GM21515 (cell line): ENCODE data around the gene EPS8L1.

Experiments
- ATAC-seq: cut with Tn5 transposase; IDR thresholded peaks from one replicate; pipeline ENCODE4 v1.9.1; 2021; ENCODE audit not compliant: unreplicated experiment

Gene EPS8L1

DNA sequence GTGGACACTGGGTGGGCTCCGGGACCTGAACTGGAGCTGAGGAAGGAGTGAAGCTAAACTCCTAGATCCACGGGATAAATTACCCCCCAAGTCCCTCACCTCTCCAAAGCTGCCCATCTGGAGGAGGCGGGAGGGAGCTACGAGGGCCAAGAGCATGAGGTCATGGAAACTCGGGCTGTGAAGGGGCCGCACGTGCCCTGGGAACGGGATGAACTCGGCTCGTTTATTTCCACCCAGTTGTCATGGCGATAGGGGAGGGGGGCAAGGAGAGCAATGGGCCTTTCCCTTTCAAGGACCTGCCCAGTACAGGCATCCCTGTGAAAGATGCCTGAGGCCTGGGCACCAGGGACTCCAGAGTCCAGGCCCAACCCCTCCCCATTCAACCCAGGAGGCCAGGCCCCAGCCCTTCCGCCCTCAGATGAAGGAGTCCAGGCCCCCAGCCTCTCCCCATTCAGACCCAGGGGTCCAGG lies 37.9 kb downstream of the EPS8L1 start:
- ATAC-seq: no peak

DNA sequence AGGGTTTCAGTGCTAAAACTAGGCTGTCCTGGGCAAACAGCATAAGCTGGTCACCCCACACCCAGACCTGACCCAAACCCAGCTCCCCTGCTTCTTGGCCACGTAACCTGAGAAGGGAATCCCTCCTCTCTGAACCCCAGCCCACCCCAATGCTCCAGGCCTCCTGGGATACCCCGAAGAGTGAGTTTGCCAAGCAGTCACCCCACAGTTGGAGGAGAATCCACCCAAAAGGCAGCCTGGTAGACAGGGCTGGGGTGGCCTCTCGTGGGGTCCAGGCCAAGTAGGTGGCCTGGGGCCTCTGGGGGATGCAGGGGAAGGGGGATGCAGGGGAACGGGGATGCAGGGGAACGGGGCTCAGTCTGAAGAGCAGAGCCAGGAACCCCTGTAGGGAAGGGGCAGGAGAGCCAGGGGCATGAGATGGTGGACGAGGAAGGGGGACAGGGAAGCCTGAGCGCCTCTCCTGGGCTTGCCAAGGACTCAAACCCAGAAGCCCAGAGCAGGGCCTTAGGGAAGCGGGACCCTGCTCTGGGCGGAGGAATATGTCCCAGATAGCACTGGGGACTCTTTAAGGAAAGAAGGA lies 39.0 kb downstream of the EPS8L1 start:
- no peak for ATAC-seq

DNA sequence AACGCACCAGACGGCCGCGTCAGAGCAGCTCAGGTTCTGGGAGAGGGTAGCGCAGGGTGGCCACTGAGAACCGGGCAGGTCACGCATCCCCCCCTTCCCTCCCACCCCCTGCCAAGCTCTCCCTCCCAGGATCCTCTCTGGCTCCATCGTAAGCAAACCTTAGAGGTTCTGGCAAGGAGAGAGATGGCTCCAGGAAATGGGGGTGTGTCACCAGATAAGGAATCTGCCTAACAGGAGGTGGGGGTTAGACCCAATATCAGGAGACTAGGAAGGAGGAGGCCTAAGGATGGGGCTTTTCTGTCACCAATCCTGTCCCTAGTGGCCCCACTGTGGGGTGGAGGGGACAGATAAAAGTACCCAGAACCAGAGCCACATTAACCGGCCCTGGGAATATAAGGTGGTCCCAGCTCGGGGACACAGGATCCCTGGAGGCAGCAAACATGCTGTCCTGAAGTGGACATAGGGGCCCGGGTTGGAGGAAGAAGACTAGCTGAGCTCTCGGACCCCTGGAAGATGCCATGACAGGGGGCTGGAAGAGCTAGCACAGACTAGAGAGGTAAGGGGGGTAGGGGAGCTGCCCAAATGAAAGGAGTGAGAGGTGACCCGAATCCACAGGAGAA lies 39.9 kb downstream of the EPS8L1 start:
- no peak for ATAC-seq

DNA sequence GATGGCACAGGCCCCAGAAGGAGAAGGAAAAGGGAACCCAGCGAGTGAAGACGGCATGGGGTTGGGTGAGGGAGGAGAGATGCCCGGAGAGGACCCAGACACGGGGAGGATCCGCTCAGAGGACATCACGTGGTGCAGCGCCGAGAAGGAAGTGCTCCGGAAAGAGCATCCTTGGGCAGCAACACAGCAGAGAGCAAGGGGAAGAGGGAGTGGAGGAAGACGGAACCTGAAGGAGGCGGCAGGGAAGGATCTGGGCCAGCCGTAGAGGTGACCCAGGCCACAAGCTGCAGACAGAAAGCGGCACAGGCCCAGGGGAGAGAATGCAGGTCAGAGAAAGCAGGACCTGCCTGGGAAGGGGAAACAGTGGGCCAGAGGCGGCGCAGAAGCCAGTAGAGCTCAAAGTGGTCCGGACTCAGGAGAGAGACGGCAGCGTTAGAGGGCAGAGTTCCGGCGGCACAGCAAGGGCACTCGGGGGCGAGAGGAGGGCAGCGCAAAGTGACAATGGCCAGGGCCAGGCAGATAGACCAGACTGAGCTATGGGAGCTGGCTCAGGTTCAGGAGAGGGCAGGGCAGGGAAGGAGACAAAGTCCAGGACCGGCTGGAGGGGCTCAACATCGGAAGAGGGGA lies 40.7 kb downstream of the EPS8L1 start:
- no peak for ATAC-seq

DNA sequence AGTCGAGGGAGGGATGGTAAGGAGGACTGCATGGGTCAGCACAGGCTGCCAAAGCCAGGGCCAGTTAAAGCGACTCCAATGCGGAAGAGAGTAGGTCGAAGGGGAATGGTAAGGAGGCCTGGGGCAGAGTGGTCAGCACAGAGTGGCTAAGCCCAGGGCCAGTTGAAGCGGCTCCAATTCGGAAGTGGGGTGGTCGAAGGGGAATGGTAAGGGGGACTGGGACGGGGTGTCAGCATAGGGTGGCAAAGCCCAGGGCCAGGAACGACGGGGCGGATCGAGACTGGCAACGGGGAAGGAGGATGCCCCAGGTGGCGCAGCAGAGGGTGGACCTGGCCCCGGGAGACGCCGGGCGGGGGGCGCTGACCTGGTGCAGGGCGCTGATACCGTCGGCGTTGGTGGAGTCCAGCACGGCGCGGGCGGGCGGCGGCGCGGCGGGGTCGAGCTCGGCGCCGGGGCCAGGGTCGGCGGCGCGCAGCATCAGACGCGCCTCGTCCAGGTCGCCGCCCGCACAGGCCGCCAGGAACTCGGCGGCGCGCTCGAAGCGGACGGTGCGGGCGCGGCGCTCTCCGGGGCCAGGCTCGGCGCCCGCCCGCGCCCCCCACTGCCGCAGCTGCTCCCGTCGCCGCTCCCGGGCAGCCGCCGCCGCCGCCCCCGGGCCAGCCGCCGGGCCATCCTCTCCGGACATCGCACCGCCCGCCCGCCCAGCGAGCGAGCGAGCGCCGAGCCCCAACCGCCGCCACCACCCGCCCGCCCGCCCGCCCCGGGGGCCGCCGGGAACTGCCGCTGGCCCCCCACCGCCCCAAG lies 41.4 kb downstream of the EPS8L1 start, which contains the start of gene PPP1R12C:
PPP1R12C (minus strand) TSS at position 779 of the 804 bp plus-strand sequence; CDS start at position 685, 94 bp downstream.
- ATAC-seq: peak; percentile 14

DNA sequence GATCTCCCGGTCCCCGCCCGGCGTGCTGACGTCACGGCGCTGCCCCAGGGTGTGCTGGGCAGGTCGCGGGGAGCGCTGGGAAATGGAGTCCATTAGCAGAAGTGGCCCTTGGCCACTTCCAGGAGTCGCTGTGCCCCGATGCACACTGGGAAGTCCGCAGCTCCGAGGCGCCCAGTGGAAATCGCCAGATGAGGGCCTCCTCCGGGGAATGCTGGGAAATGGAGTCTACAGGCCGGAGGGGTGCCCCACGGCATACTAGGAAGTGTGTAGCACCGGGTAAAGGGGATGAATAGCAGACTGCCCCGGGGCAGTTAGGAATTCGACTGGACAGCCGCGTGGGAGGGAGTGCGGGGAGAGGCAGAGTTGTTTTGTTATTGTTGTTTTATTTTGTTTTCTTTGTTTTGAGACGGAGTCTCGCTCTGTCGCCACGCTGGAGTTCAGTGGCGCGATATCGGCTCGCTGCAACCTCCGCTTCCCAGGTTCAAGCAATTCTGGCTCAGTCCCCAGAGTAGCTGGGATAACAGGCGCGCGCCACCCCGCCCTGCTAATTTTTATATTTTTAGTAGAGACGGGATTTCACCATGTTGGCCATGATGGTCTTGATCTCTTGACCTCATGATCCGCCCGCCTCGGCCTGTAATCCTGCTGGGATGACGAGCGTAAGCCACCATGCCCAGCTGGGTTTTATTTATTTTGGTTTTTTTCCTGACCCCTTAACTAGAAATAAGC lies 42.2 kb downstream of the EPS8L1 start:
- peak; percentile 74 for ATAC-seq

DNA sequence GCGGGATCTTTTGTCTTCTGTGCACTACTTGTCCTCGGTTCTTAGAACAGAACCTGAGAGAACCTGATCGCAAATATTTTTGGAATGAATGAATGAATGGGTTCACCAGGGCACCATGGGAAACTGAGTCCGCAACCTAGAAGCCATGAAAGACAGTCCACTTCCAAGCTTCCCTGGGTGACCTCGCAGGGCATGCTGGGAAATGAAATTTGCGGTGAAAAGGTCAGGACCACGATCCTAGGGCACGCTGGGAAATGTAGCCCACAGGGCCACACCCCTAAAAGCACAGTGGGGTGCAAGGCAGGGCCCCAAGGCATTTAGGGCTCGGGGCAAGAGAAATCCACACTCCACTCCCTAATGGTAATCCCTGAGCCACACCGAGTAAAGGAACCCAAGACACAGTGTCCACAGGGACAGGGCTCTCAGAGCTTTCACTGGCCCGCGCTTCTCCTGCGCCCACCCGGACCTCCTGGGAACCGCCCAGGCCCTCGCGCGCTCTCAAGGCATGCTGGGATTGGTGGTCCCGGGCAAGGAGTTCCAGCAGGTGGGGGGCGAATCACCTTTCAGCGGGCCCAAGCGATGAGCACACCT lies 42.8 kb downstream of the EPS8L1 start:
- ATAC-seq: no peak

DNA sequence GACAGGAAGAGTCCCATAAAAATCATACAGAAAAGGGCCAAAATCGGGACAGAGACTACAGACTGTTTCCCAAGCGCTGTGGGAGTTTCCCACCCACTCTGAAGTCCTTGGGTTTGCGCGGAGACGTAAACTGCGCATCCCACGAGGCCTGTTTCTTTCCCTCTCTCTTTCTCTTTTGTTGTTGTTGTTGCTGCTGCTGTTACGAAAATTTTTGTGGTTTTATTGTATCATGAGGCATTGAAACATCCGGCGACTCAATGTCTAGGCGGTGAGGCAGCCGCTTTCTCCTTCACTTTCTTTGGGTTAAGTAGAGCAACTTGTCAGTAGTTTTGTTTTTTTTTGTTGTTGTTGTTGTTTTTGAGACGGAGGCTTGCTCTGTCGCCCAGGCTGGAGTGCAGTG lies 43.4 kb downstream of the EPS8L1 start:
- ATAC-seq: no peak

DNA sequence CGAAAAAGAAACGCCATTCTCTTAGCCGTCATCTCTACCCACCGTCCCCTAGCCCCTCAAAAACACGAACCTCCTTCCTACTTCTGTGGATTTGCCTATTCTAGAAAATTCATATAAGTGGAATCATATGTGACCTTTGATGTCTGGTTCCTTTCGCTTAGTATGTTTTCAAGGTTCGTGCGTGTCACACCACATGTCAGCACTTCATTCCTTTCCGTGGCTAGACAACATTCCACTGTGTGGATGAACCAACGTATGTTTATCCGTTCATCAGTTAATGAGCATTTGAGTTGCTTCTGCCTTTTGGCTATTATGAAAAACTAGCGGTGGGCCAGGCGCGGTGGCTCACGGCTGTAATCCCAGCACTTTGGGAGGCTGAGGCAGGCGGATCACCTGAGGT lies 55.8 kb downstream of the EPS8L1 start:
- ATAC-seq: no peak

DNA sequence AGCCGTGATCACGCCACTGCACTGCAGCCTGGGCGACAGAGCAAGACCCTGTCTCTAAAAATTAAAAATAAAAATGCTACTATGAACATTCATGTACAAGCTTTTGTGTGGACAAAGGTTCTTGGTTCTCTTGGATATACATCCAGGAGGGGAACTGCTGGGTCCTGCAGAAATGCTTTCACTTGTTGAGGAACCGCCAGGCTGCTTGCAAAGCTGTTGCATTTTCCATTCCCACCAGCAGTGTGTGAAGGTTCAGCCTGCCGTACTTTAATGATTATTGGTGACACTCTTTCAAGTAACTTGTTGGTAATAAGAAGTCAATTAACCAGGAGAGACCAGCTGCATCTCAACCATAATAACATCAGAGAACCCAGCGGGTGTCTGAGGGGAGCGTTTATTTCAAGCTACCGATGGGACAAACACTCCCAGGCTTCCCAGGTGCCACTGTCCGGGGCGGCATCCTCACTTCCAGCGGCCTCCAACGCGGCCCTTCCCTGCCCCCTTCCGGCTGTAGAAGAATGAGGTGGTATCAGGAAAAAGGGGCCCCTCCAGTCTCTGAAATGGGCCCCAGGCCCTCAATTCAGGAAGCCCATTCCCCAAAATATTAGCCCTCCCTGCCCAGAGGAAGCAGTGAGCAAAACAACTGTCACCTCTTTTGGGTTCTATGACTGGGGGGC lies 56.9 kb downstream of the EPS8L1 start:
- no peak for ATAC-seq

DNA sequence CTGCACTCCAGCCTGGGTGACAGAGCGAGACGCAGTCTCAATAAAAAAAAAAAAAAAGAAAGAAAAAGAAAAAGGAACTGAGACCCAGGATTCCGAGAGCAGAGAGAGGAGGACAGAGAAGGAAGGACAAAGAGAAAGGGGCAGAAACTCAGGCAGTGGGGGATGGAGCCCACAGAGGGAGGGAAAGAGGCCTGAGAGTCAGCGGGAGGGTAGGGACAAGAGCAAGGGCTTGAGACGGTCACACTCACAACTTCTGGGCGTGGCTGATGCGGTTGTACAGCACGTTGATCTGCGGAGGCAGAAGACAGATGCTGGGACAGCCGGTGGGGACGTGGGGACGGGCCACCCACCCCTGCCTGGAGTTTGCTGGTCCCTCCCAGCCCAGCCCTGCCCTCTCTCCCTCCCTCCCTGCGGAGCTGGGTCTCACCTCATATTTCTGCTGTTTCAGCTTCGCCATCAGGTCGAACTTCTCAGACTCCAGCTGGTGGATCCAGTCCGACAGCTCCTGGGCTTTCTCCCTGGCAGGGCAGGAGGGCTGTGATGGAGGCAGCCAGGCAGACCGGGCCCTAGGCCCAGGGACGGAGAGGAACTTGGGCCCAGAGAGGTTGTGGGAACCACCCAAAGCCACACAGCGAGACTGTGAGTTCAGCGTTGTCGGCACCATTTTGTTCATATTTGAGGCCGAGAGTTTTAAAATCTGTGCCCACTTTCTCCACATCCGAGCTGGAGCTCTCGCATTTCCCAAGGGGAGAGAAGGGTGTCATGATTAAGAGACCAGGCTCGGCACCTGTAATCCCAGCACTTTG lies 58.2 kb downstream of the EPS8L1 start:
- ATAC-seq: no peak

DNA sequence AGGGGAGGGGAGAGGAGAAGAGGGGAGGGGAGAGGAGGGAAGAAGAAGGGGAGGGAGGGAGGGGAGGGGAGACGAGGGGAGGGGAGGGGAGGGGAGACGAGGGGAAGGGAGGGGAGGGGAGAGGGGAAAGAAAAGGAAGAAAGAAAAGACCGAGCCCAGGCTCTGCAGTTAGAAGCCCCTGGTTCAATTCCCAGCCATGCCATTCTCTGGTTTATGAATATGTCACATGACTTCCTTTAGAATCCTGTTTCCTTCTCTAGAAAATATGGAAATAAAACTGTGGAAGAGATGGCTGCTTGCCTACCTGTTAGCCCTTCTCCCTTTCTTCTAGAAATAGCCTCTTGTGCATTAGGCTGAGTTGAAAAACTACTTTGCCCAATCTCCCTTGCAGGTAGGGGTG lies 59.1 kb downstream of the EPS8L1 start:
- ATAC-seq: no peak

DNA sequence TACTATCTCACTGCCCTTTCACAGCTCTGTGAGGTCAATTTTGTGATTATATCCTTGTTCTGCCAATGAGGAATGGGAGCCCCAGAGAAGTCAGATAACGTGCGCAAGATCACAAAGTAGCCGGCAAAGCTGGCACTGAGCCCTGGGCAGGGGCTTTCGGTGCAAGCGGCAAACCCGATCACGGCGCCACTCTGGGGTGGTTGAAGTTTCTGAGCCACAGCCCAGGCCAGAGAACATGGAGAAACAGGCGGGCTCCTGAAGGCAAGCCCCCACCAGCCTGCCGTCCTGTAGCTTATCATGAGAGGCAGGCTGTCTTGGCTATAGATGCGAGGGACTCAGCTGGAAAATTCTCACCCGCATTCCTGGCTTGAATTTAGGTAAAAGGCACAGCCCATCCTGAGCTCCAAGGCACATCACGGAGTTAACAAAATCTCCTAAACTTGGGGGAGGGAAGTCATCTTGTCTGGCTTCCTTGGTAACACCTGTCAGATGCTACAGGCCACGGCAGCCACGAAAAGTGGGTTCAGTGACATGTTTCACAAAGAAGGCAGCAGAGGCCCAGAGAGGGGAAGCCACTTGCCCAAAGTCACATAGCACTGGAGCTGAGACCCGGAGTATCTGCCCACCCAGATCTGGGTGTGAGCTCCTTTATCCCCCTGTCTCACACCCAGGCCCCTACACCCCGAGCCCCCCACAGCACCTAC lies 60.9 kb downstream of the EPS8L1 start:
- ATAC-seq: no peak
